ENCODE results near the gene CPEB4.

Gene CPEB4

GRCh38 chr5:173933901-173934300 is 45.8 kb downstream of the CPEB4 start:
- H3K14ac ChIP-seq (ENCODE audit: low read length): no peak overlapping the region
- H3K9me3 ChIP-seq (replicated peaks in 1 of 2; ENCODE audit: control insufficient read depth in 2 of 2, insufficient read depth in 1 of 2, low read depth in 1 of 2, low read length in 2 of 2): no peaks in the 10 kb centered on the region
- no peaks in the 10 kb centered on the region for H3K36me3 ChIP-seq (replicated peaks in 1 of 2; ENCODE audit: control insufficient read depth in 2 of 2, insufficient read depth in 2 of 2, low read length in 2 of 2)
- no peak overlapping the region for H2BK120ac ChIP-seq (ENCODE audit: low read depth, low read length)
- H3K9ac ChIP-seq (ENCODE audit: low read depth, low read length, poor library complexity): no peak overlapping the region
- H2AK5ac ChIP-seq (ENCODE audit: low read depth, low read length): no peak overlapping the region
- no peak overlapping the region for H2BK5ac ChIP-seq (ENCODE audit: low read length)
- no peak overlapping the region for H3K18ac ChIP-seq (ENCODE audit: low read length)
- H2BK12ac ChIP-seq (ENCODE audit: low read length): no peak overlapping the region
- H4K91ac ChIP-seq (ENCODE audit: low read depth, low read length, poor library complexity): no peak overlapping the region
- H3K4me3 ChIP-seq (ENCODE audit: low read length in 2 of 2): no peak overlapping the region
- H2BK15ac ChIP-seq (ENCODE audit: low read length): no peak overlapping the region
- no peak overlapping the region for H3K23ac ChIP-seq (ENCODE audit: low read depth, low read length, poor library complexity)
- no peak overlapping the region for H4K8ac ChIP-seq (ENCODE audit: low read depth, low read length)
- H3K79me1 ChIP-seq (ENCODE audit: low read depth, low read length): no peaks in the 10 kb centered on the region
- no CpG with 5 or more reads among the region's 2 CpGs for WGBS, 2 donors (ENCODE audit: extremely low coverage in 2 of 2, insufficient read length in 2 of 2, insufficient replicate concordance in 1 of 2)
- H3K4me2 ChIP-seq (ENCODE audit: insufficient read depth, low read length, poor library complexity, severe bottlenecking): no peak overlapping the region
- H3K27ac ChIP-seq (replicated peaks; ENCODE audit: low read length): no peak overlapping the region
- DNase-seq (ENCODE audit: low spot score): no peak
- no peak overlapping the region for H2AFZ ChIP-seq (ENCODE audit: low read length)
- no peak overlapping the region for H3K4ac ChIP-seq (ENCODE audit: low read length)
- H3K4me1 ChIP-seq (ENCODE audit: control insufficient read depth in 2 of 2, insufficient read depth in 1 of 2, low read depth in 1 of 2, low read length in 2 of 2): peaks cover 0 to 3% of the 10 kb centered on the region in 2 donors
- no peaks in the 10 kb centered on the region for H3K27me3 ChIP-seq (ENCODE audit: control insufficient read depth in 3 of 3, insufficient read depth in 3 of 3, low read depth in 1 of 3, low read length in 3 of 3)

- Histone ChIP-seq H3K4ac (ENCODE audit: low read length) (no peak overlapping the region), H2BK12ac (ENCODE audit: low read length) (no peak overlapping the region), H2AFZ (ENCODE audit: low read length) (no peak overlapping the region), H3K36me3 (replicated peaks in 1 of 2; ENCODE audit: control insufficient read depth in 2 of 2, insufficient read depth in 2 of 2, low read length in 2 of 2) (no peaks in the 10 kb centered on the region), H3K9me3 (replicated peaks in 1 of 2; ENCODE audit: control insufficient read depth in 2 of 2, insufficient read depth in 1 of 2, low read depth in 1 of 2, low read length in 2 of 2) (no peaks in the 10 kb centered on the region), H3K14ac (ENCODE audit: low read length) (no peak overlapping the region), H2BK5ac (ENCODE audit: low read length) (no peak overlapping the region), H2BK15ac (ENCODE audit: low read length) (no peak overlapping the region), H3K23ac (ENCODE audit: low read depth, low read length, poor library complexity) (no peak overlapping the region), H2BK120ac (ENCODE audit: low read depth, low read length) (no peak overlapping the region), H3K27ac (replicated peaks; ENCODE audit: low read length) (no peak overlapping the region), H3K79me1 (ENCODE audit: low read depth, low read length) (no peaks in the 10 kb centered on the region), H3K4me2 (ENCODE audit: insufficient read depth, low read length, poor library complexity, severe bottlenecking) (no peak overlapping the region), H3K18ac (ENCODE audit: low read length) (no peak overlapping the region), H4K8ac (ENCODE audit: low read depth, low read length) (no peak overlapping the region), H3K9ac (ENCODE audit: low read depth, low read length, poor library complexity) (no peak overlapping the region), H3K4me1 (ENCODE audit: control insufficient read depth in 2 of 2, insufficient read depth in 1 of 2, low read depth in 1 of 2, low read length in 2 of 2) (peaks cover 0 to 3% of the 10 kb centered on the region in 2 donors), H2AK5ac (ENCODE audit: low read depth, low read length) (no peak overlapping the region), H3K4me3 (ENCODE audit: low read length in 2 of 2) (no peak overlapping the region), H4K91ac (ENCODE audit: low read depth, low read length, poor library complexity) (no peak overlapping the region), H3K27me3 (ENCODE audit: control insufficient read depth in 3 of 3, insufficient read depth in 3 of 3, low read depth in 1 of 3, low read length in 3 of 3) (no peaks in the 10 kb centered on the region)
- DNase-seq (ENCODE audit: low spot score): no peak
- no CpG with 5 or more reads among the region's 2 CpGs for WGBS, 2 donors (ENCODE audit: extremely low coverage in 2 of 2, insufficient read length in 2 of 2, insufficient replicate concordance in 1 of 2)
These were observed 47.2 kb downstream of the CPEB4 start for GRCh38 chr5:173935396-173935795.

GRCh38 chr5:173940269-173940668 is 52.1 kb downstream of the CPEB4 start:
- Histone ChIP-seq H3K27ac (replicated peaks; ENCODE audit: low read length) (no peak overlapping the region), H3K4ac (ENCODE audit: low read length) (no peak overlapping the region), H2BK15ac (ENCODE audit: low read length) (no peak overlapping the region), H2AFZ (ENCODE audit: low read length) (no peak overlapping the region), H3K79me1 (ENCODE audit: low read depth, low read length) (no peaks in the 10 kb centered on the region), H3K9me3 (replicated peaks in 1 of 2; ENCODE audit: control insufficient read depth in 2 of 2, insufficient read depth in 1 of 2, low read depth in 1 of 2, low read length in 2 of 2) (no peaks in the 10 kb centered on the region), H3K14ac (ENCODE audit: low read length) (no peak overlapping the region), H4K8ac (ENCODE audit: low read depth, low read length) (no peak overlapping the region), H3K4me3 (ENCODE audit: low read length in 2 of 2) (no peak overlapping the region), H3K36me3 (replicated peaks in 1 of 2; ENCODE audit: control insufficient read depth in 2 of 2, insufficient read depth in 2 of 2, low read length in 2 of 2) (peaks cover 0 to 6% of the 10 kb centered on the region in 2 donors), H3K27me3 (ENCODE audit: control insufficient read depth in 3 of 3, insufficient read depth in 3 of 3, low read depth in 1 of 3, low read length in 3 of 3) (no peaks in the 10 kb centered on the region), H2BK5ac (ENCODE audit: low read length) (no peak overlapping the region), H3K18ac (ENCODE audit: low read length) (no peak overlapping the region), H3K4me1 (ENCODE audit: control insufficient read depth in 2 of 2, insufficient read depth in 1 of 2, low read depth in 1 of 2, low read length in 2 of 2) (peaks cover 3 to 6% of the 10 kb centered on the region in 2 donors), H3K9ac (ENCODE audit: low read depth, low read length, poor library complexity) (no peak overlapping the region), H2BK120ac (ENCODE audit: low read depth, low read length) (no peak overlapping the region), H2AK5ac (ENCODE audit: low read depth, low read length) (no peak overlapping the region), H4K91ac (ENCODE audit: low read depth, low read length, poor library complexity) (no peak overlapping the region), H3K23ac (ENCODE audit: low read depth, low read length, poor library complexity) (no peak overlapping the region), H2BK12ac (ENCODE audit: low read length) (no peak overlapping the region), H3K4me2 (ENCODE audit: insufficient read depth, low read length, poor library complexity, severe bottlenecking) (no peak overlapping the region)
- WGBS, 2 donors (ENCODE audit: extremely low coverage in 2 of 2, insufficient read length in 2 of 2, insufficient replicate concordance in 1 of 2): no CpG with 5 or more reads among the region's 2 CpGs
- no peak for DNase-seq (ENCODE audit: low spot score)

- H3K27me3 ChIP-seq (ENCODE audit: control insufficient read depth in 3 of 3, insufficient read depth in 3 of 3, low read depth in 1 of 3, low read length in 3 of 3): no peaks in the 10 kb centered on the region
- no peak overlapping the region for H3K27ac ChIP-seq (replicated peaks; ENCODE audit: low read length)
- no peak overlapping the region for H3K4ac ChIP-seq (ENCODE audit: low read length)
- H3K9me3 ChIP-seq (replicated peaks in 1 of 2; ENCODE audit: control insufficient read depth in 2 of 2, insufficient read depth in 1 of 2, low read depth in 1 of 2, low read length in 2 of 2): no peaks in the 10 kb centered on the region
- no peak for DNase-seq (ENCODE audit: low spot score)
- no peak overlapping the region for H3K23ac ChIP-seq (ENCODE audit: low read depth, low read length, poor library complexity)
- no peaks in the 10 kb centered on the region for H3K79me1 ChIP-seq (ENCODE audit: low read depth, low read length)
- H3K4me2 ChIP-seq (ENCODE audit: insufficient read depth, low read length, poor library complexity, severe bottlenecking): no peak overlapping the region
- H3K14ac ChIP-seq (ENCODE audit: low read length): no peak overlapping the region
- H2BK15ac ChIP-seq (ENCODE audit: low read length): no peak overlapping the region
- WGBS, 2 donors (ENCODE audit: extremely low coverage in 2 of 2, insufficient read length in 2 of 2, insufficient replicate concordance in 1 of 2): no CpG with 5 or more reads among the region's 2 CpGs
- H3K4me3 ChIP-seq (ENCODE audit: low read length in 2 of 2): no peak overlapping the region
- no peak overlapping the region for H2AK5ac ChIP-seq (ENCODE audit: low read depth, low read length)
- no peak overlapping the region for H3K18ac ChIP-seq (ENCODE audit: low read length)
- no peak overlapping the region for H2AFZ ChIP-seq (ENCODE audit: low read length)
- no peak overlapping the region for H2BK12ac ChIP-seq (ENCODE audit: low read length)
- H3K4me1 ChIP-seq (ENCODE audit: control insufficient read depth in 2 of 2, insufficient read depth in 1 of 2, low read depth in 1 of 2, low read length in 2 of 2): peaks cover 3 to 6% of the 10 kb centered on the region in 2 donors
- no peak overlapping the region for H3K9ac ChIP-seq (ENCODE audit: low read depth, low read length, poor library complexity)
- H3K36me3 ChIP-seq (replicated peaks in 1 of 2; ENCODE audit: control insufficient read depth in 2 of 2, insufficient read depth in 2 of 2, low read length in 2 of 2): peaks cover 0 to 13% of the 10 kb centered on the region in 2 donors
- no peak overlapping the region for H2BK5ac ChIP-seq (ENCODE audit: low read length)
- H4K8ac ChIP-seq (ENCODE audit: low read depth, low read length): no peak overlapping the region
- no peak overlapping the region for H2BK120ac ChIP-seq (ENCODE audit: low read depth, low read length)
- H4K91ac ChIP-seq (ENCODE audit: low read depth, low read length, poor library complexity): no peak overlapping the region
These were observed 53.0 kb downstream of the CPEB4 start for GRCh38 chr5:173941102-173941501.
